CD4-positive, alpha-beta T cell treated with Interleukin-4 for 1 hour (primary cell): ENCODE measurements around the gene SRGAP3.

Experiments
- DNase-seq, 2 donors: peaks; one replicate each; pipeline ENCODE4 v3.0.0-alpha.2; 2020 to 2022

Gene SRGAP3

DNA sequence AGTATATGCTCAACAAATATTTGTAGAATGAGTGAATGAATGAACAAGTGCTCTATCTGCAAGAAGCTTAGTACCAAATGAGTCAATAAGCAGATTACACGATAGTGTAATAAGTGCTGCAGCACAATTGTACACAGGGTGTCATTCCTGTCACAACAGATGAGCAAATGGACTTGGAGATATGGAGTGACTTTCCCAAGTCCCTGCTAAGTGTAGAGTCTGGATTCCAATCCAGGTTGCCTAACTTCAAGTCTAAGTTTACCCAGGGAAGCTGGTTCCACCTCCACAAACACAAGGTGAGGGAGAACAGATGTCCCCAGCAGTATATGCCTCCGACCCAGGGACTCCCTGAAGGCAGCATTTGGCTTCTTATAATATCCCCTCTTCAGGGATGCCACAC is 208.4 kb downstream of the SRGAP3 start:
- no peak for DNase-seq

DNA sequence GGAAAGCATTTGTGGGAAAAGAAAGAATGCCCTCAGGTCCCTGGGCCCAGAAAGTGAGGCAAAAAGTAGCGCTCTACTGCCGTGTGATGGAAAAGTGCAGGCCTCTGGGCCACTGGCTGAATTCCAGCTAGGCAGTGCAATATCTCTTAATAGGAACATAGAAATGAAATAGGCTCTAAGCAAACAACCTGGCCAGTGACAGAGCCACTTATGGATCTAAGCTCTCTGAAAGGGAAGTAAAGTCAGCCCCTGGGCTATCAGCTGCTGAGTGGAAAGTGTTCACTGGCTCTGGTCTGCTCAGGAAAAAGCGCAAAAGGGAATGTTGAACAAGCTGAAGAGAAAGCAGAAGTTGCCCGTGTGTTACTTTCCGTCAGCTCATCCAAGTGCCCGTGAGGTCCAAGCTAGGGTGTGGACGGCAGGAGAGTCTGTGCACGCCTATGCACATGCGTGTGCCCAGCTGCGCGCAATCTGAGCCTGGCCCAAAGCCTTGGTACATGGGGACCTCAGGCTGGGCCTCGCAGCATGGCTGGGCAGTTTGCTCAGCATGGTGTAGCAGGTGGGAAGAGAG is 212.2 kb downstream of the SRGAP3 start:
- DNase-seq: no peak

DNA sequence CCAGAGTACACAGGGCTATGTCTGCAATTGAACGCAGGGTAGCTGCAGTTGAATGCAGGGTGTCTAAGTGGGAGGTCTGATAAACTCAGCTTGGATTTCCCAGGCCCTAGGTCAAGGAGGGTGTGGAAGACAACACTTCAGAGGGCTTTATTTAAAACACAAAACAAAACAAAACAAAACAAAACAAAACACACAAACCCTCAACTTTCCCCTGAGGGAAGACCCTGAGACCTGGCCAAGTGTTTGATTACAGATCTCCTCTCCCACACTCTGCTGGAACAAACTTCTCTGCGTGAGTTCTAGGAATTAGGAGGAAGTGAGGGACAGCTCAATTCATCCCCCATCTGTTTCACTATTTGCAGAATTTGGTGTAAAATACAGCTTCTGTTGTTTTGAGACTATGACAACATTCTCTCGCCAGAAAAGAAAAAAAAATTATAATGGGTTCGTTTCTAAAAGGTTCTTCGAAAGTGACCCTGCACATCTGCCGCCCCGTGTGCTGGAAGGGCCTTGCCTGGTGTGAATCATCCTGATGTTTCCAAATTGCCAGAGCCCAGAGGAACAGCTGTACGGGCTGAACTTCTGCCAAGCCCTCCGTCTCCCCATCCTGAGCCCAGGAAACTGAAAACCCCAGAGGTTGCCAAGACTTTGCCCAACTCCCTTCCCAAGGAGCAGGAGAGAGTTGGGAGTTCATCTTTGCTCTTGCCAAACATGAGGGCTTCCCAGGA is 212.9 kb downstream of the SRGAP3 start:
- DNase-seq: no peak

DNA sequence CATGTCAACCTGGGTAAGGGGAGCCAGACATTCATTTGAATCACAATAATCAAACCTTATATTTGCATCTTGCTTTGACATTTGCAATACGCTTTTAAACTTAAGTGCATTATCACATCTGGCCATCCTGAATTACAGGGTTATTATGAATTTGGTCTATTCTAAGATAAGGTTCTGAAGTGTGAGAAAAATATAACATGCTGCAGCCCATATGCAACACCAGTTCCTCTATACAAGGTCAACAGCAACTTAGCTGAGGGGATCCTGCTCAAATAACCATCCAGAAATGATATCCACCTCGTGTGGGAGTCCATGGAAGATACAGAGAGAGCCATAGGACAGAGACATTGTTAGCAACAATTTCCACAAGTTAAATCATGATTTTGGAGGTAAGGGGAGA is 213.5 kb downstream of the SRGAP3 start:
- no peak for DNase-seq

DNA sequence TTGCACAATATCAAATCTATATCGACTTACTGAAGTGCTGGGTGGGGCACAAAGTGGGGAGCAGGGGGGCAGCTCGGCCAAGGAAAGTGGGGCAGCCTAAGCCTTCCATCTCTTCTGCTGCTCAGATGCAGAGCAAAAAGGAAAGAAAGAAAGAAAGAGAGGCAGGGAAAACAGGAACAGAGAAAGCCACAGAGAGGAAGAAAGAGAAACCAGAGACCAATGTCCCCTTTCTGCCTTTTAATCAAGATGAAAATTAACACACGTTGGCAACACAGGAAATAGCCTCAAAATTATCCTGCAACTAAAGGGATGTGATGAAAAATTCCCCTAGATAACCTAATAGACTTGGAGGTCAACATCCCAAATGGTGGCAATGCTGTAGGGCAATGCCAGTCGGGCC is 214.0 kb downstream of the SRGAP3 start:
- no peak for DNase-seq

DNA sequence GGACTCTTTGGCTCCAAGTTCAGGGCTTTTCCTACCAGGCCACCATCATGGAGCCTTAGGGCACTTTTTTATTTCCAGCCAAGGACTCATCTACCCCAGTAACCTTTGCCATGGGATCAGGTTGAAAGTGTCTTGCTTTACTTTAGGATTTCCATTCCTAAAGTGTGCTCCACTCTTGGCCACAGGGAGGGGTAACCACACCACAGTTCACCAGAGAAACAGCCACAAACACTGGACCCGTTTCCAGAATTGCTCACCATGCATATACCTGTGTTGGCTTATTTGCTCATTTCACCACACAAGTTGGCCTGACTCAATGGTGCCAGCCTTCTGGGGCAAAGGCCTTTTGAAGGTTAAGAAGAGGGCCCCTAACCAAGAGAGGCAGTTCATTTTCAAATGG is 215.6 kb downstream of the SRGAP3 start:
- no peak for DNase-seq

DNA sequence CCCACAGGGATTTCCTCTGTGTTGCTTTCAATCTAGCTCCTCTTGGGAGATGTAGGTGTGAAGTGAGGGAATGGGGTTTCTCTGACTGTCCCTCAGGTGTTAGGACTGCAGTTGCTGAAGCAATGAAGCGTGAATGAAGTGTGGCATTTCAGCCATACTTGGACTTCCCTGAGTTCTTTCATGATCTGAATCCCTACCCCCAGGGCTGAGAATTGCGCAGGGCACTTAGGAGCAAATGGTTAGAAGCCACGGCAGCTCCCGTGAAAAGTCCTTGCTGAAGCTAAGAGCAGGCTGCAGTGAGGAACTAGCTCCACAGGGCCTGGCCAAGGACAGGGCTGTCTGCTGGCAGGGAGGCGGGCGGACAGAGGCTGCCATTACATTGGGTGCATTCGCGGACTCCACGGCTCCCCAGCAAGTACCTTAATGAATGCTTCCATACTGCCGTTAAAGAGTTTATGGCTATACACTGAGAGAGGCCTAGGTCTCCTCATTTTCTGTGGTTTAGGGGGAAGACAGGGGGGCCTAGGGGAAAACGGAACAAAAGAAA is 217.1 kb downstream of the SRGAP3 start:
- DNase-seq: no peak

DNA sequence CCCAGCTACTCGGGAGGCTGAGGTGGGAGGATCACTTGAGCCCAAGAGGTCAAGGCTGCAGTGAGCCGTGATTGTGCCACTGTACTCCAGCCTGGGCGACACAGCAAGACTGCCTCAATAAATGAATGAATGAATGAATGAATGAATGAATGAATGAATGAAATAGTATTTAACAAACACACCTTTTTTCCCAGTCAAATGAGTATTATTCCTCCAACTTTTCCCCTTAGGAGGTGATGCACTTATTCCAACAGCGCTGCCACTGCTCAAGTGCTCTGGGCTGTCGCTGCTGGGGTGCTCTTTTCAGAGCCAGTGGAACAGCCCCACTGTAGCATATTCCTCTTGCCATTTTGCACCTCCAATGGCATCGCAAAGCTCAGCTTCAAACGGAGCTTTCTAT is 219.4 kb downstream of the SRGAP3 start:
- DNase-seq: no peak

DNA sequence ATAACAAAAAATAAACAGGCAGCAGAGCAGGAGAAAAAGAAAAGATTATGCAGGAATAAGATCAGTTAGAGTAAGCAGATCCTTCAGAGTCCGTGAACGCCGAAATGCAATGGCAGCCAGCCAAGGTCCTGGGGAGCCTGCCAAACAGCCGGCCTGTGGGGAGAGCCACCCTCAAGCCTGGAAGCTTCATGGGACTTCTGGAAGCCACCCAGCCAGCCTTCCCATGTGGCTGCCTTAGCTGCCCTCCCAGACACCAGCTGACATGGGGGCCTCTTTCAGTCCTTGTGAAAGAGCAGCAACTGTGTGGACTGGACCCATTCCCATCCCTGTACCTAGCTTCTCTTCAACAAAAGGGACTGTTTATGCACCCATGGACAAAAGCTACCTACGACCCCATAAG is 221.3 kb downstream of the SRGAP3 start:
- DNase-seq: no peak

DNA sequence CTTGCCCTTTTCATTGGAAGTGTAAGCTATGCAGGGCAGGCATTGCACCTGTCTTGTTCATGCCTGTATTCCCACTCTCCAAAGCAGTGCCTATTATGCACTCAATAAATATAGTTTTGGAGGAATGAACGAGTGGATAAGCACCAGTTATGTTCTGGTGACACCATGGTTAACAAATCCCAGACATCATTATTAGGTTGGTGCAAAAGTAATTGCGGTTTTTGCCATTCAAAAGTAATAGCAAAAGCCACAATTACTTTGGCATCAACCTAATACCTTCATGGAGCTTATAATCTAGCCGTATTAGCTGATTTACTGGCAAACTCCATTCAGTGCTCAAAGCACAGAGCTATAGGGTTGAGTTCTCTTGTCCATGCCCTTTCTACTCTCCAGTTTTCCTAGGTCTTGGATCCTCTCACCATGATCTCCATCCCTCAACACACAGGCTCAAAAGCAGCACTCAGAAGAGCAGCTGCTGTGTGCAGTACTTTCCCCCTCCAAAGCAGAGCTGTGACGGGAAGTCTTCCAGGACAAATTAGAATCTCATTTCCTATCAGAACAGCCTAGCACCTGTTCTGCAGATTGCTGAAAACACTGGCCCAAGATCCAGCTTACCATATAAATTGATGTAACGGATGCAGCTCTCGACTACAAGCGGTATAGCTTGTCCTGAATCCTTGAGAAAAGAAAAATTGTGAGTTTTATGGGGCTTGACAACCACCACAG is 223.0 kb downstream of the SRGAP3 start:
- no peak for DNase-seq

DNA sequence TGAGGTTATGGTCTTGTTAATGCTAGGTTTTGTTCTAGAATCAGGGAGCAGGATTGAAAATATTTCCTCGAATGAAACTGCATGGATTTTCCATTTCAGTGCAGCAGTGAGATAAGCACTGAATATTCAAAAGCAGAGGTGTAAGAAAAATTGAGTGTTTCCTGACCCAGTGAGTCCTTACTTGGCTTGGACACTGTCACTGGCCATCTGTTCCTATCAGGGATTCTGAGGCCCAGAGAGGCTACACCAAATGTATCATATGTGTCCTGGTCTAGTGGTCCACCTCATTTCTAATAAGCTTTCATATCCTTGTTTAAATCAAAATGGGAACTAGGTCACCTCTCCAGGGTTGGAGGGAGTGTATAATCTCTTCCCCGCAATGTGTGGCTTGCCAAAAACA is 225.1 kb downstream of the SRGAP3 start:
- DNase-seq: no peak

DNA sequence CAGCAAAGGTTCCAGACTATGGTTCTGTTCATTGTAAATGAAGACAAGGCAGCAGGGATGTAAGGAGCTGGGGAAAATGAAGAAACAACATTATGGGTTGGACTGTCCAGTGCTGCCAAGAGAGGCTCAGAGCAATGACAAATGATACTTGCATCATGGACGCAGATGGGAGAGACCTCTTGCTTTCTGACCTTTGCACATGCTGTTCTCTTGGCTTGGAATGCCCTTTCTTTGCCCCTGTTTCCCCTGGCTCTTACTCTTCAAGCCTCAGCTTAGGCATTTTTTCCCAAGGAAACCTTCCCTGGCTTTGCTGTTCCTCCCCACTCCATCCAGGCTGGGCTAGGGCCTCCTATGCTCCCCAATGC is 226.2 kb downstream of the SRGAP3 start:
- DNase-seq: no peak

DNA sequence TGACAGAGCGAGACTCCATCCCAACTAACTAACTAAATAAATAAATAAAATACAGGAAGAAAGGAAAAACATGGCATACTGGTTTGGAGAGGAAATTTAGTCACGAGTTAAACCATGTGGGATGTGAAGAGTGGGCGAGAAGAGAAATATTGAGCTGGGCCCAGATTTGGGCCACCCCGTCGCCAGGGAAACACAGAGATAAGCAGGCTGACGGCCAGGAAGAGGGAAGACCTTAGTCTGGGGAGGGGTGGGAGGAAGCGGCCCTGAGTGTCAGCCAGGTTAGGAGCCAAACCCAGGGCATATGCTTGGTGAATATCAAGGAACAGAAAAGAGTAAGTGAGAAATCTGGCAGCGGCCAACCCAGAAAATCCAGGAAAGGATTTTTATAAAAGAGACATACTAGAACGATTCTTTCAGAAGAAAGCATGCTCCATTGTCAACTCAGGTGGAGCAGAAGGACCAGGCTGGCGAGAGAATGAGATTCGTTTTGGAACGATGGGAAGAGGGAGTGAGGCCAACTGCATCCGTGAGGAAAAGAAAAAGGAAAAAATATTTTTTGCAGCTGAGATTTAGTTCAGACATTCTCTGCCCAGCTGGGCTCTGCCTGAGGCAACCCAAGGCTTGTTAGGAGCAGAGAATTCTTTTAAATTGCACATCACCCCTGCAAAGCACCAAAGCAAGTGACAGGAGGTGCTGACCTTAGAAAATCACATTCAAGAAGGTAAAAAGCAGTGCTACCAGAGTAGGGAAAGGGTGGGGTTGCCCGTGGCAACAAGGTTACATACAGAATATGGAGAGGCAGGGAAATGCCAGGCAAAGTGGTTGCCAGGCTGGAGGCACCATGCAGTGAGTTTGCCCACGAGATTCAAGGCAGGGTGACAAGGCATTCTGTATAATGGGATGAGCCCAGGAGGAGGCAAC is 226.9 kb downstream of the SRGAP3 start:
- no peak for DNase-seq

DNA sequence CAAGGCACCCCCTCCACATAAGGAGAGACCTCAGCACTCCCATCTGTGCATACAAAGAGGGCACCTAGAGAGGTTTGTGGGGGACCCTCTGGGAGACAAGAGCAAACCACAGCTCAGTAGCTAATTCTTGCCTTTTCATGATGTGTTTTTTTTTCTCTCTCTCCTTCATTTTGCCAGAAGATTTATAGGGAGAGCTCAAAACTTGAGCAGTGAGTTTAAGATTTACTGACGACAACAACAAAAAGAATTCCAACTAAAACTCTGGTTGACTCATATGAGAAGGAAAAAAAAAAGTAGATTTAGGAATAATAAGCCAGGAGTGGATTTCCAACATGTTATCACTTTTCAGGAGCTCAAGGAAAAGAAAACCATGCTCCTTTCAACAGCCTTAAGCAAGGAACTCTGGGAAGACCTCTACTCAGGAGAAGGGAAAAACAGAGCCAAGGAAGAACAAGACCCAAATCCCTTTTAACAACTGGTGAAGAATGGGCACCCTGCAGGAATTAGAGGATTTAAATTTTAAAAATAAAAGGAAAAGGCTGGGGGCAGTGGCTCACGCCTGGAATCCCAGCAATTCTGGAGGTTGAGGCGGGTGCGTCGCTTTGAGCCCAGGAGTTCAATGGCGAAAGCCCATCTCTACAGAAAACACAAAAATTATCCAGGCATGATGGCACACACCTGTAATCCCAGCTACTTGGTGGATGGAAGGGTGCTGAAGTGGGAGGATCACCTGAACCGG is 228.0 kb downstream of the SRGAP3 start:
- DNase-seq: no peak

DNA sequence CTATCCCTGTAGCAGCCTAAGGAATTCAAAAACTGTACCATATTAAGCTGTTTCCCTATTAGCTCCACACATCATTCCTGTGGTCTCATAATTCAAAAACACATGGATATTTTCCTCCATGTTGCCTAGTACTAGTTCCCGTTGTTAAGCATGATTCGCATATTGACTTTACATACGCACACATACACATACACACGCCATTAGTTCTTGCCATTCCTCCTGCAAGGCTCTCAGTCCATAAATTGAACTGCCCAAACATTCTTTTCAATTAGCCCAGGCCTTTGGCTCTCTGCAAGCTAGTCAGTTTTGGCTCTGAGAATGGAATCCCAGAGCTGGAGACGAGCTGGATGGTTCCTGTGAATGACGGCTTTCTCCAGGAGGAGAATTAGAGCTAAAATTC is 229.0 kb downstream of the SRGAP3 start:
- no peak for DNase-seq

DNA sequence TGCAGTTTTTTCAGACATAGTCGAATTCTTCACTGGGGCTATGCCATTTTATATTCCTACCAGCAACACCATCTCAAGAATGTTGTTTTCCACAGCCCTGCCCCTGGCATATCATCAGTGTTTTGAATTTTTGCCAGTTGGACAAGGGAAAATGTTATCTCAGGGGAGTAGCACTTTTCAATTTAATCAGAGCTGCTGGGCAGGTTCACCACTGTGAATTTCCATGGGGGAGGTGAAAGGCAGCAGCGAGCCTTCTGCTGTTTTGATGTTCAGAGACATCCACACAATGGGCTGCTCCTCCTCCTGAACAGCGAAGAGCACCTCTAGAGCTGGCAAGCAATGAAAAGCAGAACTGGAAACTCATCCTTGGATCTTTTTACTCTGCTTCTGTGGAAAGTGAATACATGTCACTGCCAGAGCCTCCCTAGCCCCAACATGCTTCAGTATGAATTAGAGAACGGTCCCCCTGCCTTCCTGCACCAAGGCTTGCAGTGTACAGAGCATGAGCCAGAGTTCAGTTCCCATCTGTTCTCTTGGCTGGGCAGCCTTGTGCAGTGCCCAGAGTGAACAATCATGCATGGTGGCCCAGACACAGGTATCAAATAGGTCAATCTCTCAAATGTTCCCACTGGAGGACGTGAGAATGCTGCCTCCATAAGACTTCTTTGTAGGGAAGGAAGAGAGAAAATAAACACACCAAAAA is 230.0 kb downstream of the SRGAP3 start:
- DNase-seq: no peak

DNA sequence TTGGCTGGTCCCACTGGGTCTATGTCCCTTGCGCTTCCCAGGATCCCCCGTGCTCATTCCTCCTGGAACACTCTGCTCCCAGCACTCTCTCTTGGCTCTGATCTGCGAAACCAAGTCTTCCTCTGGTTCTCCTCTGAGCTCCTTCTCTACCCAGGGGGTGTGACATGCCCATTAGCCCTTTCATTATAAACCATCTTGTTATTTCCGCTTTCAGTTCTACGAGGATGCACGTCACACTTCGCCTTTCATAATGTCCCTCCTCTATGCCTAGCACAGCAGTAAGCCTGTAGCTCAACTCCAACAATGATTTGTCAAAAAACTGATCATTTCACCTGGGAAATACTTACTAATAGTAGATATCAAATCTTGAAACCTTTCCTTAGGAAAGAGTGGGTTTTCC is 234.2 kb downstream of the SRGAP3 start:
- DNase-seq: no peak

DNA sequence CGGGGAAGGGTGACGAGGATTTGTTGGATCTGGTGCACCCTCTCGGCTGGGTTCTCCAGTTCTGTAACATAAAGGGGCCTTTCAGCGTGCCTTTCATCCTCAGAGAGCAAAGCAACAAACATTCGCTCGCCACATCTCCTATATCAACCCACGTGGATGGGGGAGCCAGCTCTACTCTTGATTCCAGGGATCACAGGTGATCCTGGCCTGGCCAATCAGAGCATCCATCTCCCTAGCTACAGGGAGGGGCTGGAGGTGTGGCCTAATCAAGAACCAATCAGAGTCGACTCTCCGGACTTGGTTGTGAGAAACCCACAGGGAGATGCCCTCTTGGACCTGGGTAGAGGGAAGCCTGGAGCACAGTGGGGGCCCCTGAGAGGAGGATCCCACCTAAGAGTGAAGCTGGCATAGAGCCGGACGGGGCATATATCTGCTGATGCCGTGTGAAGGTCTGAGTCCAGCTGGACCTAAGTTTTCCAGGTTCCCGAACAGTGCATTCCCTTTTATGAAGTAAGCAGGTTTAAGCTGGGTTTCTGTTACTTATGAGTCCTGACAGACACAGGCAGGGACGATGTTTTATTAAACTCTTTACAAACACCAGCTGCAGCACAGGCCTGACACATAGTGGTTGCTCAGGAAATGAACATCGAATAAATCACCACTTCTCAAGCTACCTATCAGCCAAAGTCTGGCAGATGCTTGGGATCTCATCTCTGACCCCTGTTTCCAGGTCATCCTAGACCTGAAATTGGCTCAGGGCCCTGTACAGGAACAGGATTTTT is 235.5 kb downstream of the SRGAP3 start:
- no peak for DNase-seq

DNA sequence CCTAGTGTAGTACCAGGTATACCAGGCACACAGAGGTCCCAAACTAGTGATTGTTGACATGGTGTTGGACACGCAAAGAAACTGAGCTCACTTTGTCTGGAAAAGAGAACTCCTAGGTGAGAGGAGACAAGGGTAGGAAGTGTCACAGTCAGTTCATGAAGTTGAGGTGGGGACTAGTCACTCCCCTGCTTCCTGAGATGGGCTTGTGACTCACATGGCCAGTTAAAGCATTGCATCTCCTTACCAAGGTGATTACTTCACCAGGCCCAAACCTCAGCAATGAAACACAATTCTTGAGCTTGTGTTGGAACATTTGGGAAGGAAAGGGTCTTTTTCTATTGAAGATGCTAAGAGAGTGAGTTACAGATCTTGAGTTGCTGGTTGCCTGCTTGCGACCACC is 236.9 kb downstream of the SRGAP3 start:
- no peak for DNase-seq

DNA sequence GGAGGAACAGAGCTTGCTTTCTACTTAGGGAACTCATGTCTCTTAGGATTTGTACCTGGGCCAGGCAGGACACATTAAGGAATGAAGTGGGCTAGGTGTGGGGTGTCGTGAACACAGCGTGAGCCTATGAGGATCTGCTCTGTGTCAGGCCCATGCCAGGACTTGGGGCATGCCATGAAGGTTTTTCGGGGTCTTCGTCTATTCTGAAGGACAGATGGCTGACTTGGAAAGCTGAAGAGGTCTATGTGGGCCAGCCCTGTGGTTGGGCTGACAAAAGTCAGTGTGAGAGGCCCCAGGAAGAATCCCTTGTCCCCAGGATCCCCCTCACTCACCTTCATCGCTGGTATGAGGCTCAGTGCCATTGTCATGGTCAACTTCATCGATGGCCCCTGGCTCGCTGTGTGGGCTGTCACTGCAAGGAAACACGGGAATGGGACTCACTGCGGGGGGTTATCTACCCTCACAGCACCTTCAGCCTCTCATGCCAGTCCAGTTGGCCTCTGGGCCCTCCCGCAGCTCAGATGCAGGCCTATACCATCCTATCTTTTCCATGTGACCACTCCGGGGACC is 239.4 kb downstream of the SRGAP3 start:
- no peak for DNase-seq
